ENCODE data around the gene NPAS1. TPM values are rescaled to one million over a fixed set of nuclear protein-coding genes. Genes with fewer than 3 reads are reported as not detected.

The NPAS1 gene
- total RNA-seq, 1 donor from 2014 or later, result 3.6 TPM

- H3K9me3 ChIP-seq (ENCODE audit: insufficient read depth, low read depth, low read length), result no peaks in the 10 kb centered on the region
- no peaks in the 10 kb centered on the region for H3K27me3 ChIP-seq (ENCODE audit: insufficient read depth, low read length)
- H3K79me2 ChIP-seq (ENCODE audit: insufficient read depth, low read length), result peaks cover 5% of the 10 kb centered on the region
- H3K9ac ChIP-seq (ENCODE audit: low read length), result no peak overlapping the region
- Mint-ChIP-seq H3K36me3 (ENCODE audit: low read depth, unreplicated experiment) (peaks cover 7% of the 10 kb centered on the region), H3K9me3 (ENCODE audit: unreplicated experiment) (peaks cover 1% of the 10 kb centered on the region), H3K4me1 (ENCODE audit: low read depth, unreplicated experiment) (peaks cover 11% of the 10 kb centered on the region), H3K4me3 (ENCODE audit: unreplicated experiment) (no peak overlapping the region), H3K27ac (ENCODE audit: unreplicated experiment) (no peak overlapping the region), H3K27me3 (ENCODE audit: low read depth, unreplicated experiment) (no peaks in the 10 kb centered on the region)
- FAIRE-seq, result no peak
- no peak for TF ChIP-seq EZH2 (IDR thresholded peaks at IDR 0.05; ENCODE audit: insufficient read depth, low read length)
- no peak for TF ChIP-seq CTCF (IDR thresholded peaks at IDR 0.05; ENCODE audit: insufficient read depth, low read depth, low read length)
- H2AFZ ChIP-seq (ENCODE audit: low read depth, low read length), result no peak overlapping the region
- no peak overlapping the region for H3K4me2 ChIP-seq (ENCODE audit: low read length)
- H3K4me3 ChIP-seq (ENCODE audit: insufficient read depth, low read depth, low read length), result no peak overlapping the region
- no peaks in the 10 kb centered on the region for H3K36me3 ChIP-seq (ENCODE audit: insufficient read depth, low read length)
- peaks cover 6% of the 10 kb centered on the region for H3K4me1 ChIP-seq (ENCODE audit: insufficient read depth, low read length)
- H3K27ac ChIP-seq (ENCODE audit: low read depth, low read length), result no peak overlapping the region
- no peaks in the 10 kb centered on the region for H4K20me1 ChIP-seq (ENCODE audit: insufficient read depth, low read length)
- no peak for DNase-seq (ENCODE audit: low read depth)
These were observed 25.6 kb downstream of the NPAS1 start for GRCh38 chr19:47044946-47045866.

GRCh38 chr19:47045867-47046470 lies 26.3 kb downstream of the NPAS1 start:
- peaks cover 12% of the 10 kb centered on the region for H3K4me1 Mint-ChIP-seq (ENCODE audit: low read depth, unreplicated experiment)
- DNase-seq (ENCODE audit: low read depth) (no peak), FAIRE-seq (no peak)
- H2AFZ ChIP-seq (ENCODE audit: low read depth, low read length), result no peak overlapping the region
- H3K4me3 Mint-ChIP-seq (ENCODE audit: unreplicated experiment), result no peak overlapping the region
- H3K79me2 ChIP-seq (ENCODE audit: insufficient read depth, low read length), result peaks cover 5% of the 10 kb centered on the region
- H3K36me3 Mint-ChIP-seq (ENCODE audit: low read depth, unreplicated experiment), result peaks cover 7% of the 10 kb centered on the region
- no peak overlapping the region for H3K4me2 ChIP-seq (ENCODE audit: low read length)
- no peak overlapping the region for H3K4me3 ChIP-seq (ENCODE audit: insufficient read depth, low read depth, low read length)
- TF ChIP-seq CTCF (IDR thresholded peaks at IDR 0.05; ENCODE audit: insufficient read depth, low read depth, low read length) (no peak), EZH2 (IDR thresholded peaks at IDR 0.05; ENCODE audit: insufficient read depth, low read length) (no peak)
- peaks cover 1% of the 10 kb centered on the region for H3K9me3 Mint-ChIP-seq (ENCODE audit: unreplicated experiment)
- H3K36me3 ChIP-seq (ENCODE audit: insufficient read depth, low read length), result no peaks in the 10 kb centered on the region
- H3K4me1 ChIP-seq (ENCODE audit: insufficient read depth, low read length), result peaks cover 6% of the 10 kb centered on the region
- no peak overlapping the region for H3K27ac Mint-ChIP-seq (ENCODE audit: unreplicated experiment)
- no peaks in the 10 kb centered on the region for H3K9me3 ChIP-seq (ENCODE audit: insufficient read depth, low read depth, low read length)
- H4K20me1 ChIP-seq (ENCODE audit: insufficient read depth, low read length), result no peaks in the 10 kb centered on the region
- H3K9ac ChIP-seq (ENCODE audit: low read length), result no peak overlapping the region
- no peaks in the 10 kb centered on the region for H3K27me3 Mint-ChIP-seq (ENCODE audit: low read depth, unreplicated experiment)
- no peaks in the 10 kb centered on the region for H3K27me3 ChIP-seq (ENCODE audit: insufficient read depth, low read length)
- no peak overlapping the region for H3K27ac ChIP-seq (ENCODE audit: low read depth, low read length)

Measured in astrocyte (in vitro differentiated cells and primary cell).